Neural progenitor cell (in vitro differentiated cells): Measurements from ENCODE around the gene CTNNA3. TPM values are rescaled to one million over a fixed set of nuclear protein-coding genes. Genes with fewer than 3 reads are reported as not detected.

Experiments
- DNase-seq: peaks from one replicate; pipeline ENCODE4 v3.0.0-alpha.2; 2016; ENCODE audit warnings: low spot score
- H2AFZ ChIP-seq: fragments of 200-600 bp; sonication (generic); replicated peaks from 2 replicates; pipeline ENCODE4 v1.6.1; 2016; ENCODE audit warnings: antibody characterized with exemption
- H3F3A ChIP-seq: fragments of 200-600 bp; sonication (generic); 2 replicates; pipeline ENCODE4 v1.6.1; 2016; ENCODE audit warnings: antibody characterized with exemption, low read depth
- H3K27ac ChIP-seq: fragments of 200-600 bp; sonication (generic); 2 replicates; pipeline ENCODE4 v1.5.1; 2016; ENCODE audit warnings: mild to moderate bottlenecking
- H3K27me3 ChIP-seq: fragments of 200-600 bp; sonication (generic); 2 replicates; pipeline ENCODE4 v1.6.1; 2016; ENCODE audit warnings: mild to moderate bottlenecking, moderate library complexity
- H3K36me3 ChIP-seq: fragments of 200-600 bp; sonication (generic); 2 replicates; pipeline ENCODE4 v1.5.1; 2016
- H3K4me1 ChIP-seq: fragments of 200-600 bp; sonication (generic); 2 replicates; pipeline ENCODE4 v1.6.1; 2016; ENCODE audit warnings: mixed run types
- H3K4me2 ChIP-seq: fragments of 200-600 bp; sonication (generic); 2 replicates; pipeline ENCODE4 v1.6.1; 2016
- H3K4me3 ChIP-seq: fragments of 200-600 bp; sonication (generic); 2 replicates; pipeline ENCODE4 v1.5.1; 2016
- H3K79me2 ChIP-seq: fragments of 200-600 bp; sonication (generic); 2 replicates; pipeline ENCODE4 v1.6.1; 2016; ENCODE audit warnings: low read depth
- H3K9ac ChIP-seq: fragments of 200-600 bp; sonication (generic); 2 replicates; pipeline ENCODE4 v1.6.1; 2016
- H3K9me3 ChIP-seq: fragments of 200-600 bp; sonication (generic); 2 replicates; pipeline ENCODE4 v1.5.1; 2016; ENCODE audit warnings: low read depth
- H4K20me1 ChIP-seq: fragments of 200-600 bp; sonication (generic); 2 replicates; pipeline ENCODE4 v1.6.1; 2016; ENCODE audit warnings: low read depth
- H3K27ac Mint-ChIP-seq: 3 replicates; pipeline ENCODE4 v1.8.0; 2021; ENCODE audit warnings: mixed read lengths
- H3K27me3 Mint-ChIP-seq: 2 replicates; pipeline ENCODE4 v1.8.0; 2022; ENCODE audit warnings: low read depth, mild to moderate bottlenecking, inconsistent platforms, moderate library complexity, mixed read lengths; ENCODE audit not compliant: insufficient read depth
- H3K36me3 Mint-ChIP-seq: 3 replicates; pipeline ENCODE4 v1.8.0; 2021; ENCODE audit warnings: mixed read lengths
- H3K4me1 Mint-ChIP-seq: 3 replicates; pipeline ENCODE4 v1.8.0; 2021; ENCODE audit warnings: mixed read lengths
- H3K4me3 Mint-ChIP-seq: 3 replicates; pipeline ENCODE4 v1.8.0; 2021; ENCODE audit warnings: mild to moderate bottlenecking, moderate library complexity, mixed read lengths
- H3K9me3 Mint-ChIP-seq: 3 replicates; pipeline ENCODE4 v1.8.0; 2020; ENCODE audit warnings: mixed read lengths
- CTCF ChIP-seq: fragments of 200-600 bp; sonication (generic); IDR thresholded peaks from 2 replicates; pipeline ENCODE4 v1.5.1; 2017; ENCODE audit warnings: antibody characterized with exemption, mild to moderate bottlenecking
- EZH2 ChIP-seq: fragments of 200-600 bp; sonication (generic); IDR thresholded peaks from 2 replicates; pipeline ENCODE4 v1.6.1; 2017; ENCODE audit warnings: antibody characterized with exemption, mild to moderate bottlenecking, moderate library complexity
- EZH2phosphoT487 ChIP-seq: fragments of 200-600 bp; sonication (generic); IDR thresholded peaks from 2 replicates; pipeline ENCODE4 v1.6.1; 2017; ENCODE audit warnings: antibody characterized with exemption
- total RNA-seq: library from RNA; depleted of rRNA; stranded (reverse); fragments of >200 nt; gene quantifications from 2 replicates; pipeline ENCODE4 v1.2.3, GENCODE V29; 2015; ENCODE audit warnings: low replicate concordance

The CTNNA3 gene
- total RNA-seq, 1 donor from 2014 or later: 12.9 TPM

- Histone ChIP-seq H3K27me3 (no peaks in the 10 kb centered on the region), H3K4me1 (no peaks in the 10 kb centered on the region), H3K36me3 (no peaks in the 10 kb centered on the region), H2AFZ (no peak overlapping the region), H3K79me2 (no peaks in the 10 kb centered on the region), H3F3A (no peaks in the 10 kb centered on the region), H3K4me2 (no peak overlapping the region), H3K4me3 (no peak overlapping the region), H3K9me3 (no peaks in the 10 kb centered on the region), H3K9ac (no peak overlapping the region), H4K20me1 (no peaks in the 10 kb centered on the region), H3K27ac (no peak overlapping the region)
- H3K27me3 Mint-ChIP-seq: no peaks in the 10 kb centered on the region
- no peaks in the 10 kb centered on the region for H3K36me3 Mint-ChIP-seq
- no peak for TF ChIP-seq EZH2
- TF ChIP-seq CTCF: no peak
- no peak for TF ChIP-seq EZH2phosphoT487
- peaks cover 11% of the 10 kb centered on the region for H3K4me1 Mint-ChIP-seq
- no peak for DNase-seq
- no peak overlapping the region for H3K27ac Mint-ChIP-seq
- no peak overlapping the region for H3K4me3 Mint-ChIP-seq
- H3K9me3 Mint-ChIP-seq: no peaks in the 10 kb centered on the region
These were observed 753.6 kb downstream of the CTNNA3 start for GRCh38 chr10:66942407-66942806.

- H3F3A ChIP-seq: no peaks in the 10 kb centered on the region
These were observed 754.5 kb downstream of the CTNNA3 start for GRCh38 chr10:66941491-66941890.

GRCh38 chr10:66940965-66941364 is 755.0 kb downstream of the CTNNA3 start:
- H3K27me3 ChIP-seq: no peaks in the 10 kb centered on the region
- no peaks in the 10 kb centered on the region for H3K36me3 ChIP-seq
- no peaks in the 10 kb centered on the region for H3K36me3 Mint-ChIP-seq
- no peak overlapping the region for H3K27ac ChIP-seq
- no peaks in the 10 kb centered on the region for H3K27me3 Mint-ChIP-seq
- no peak overlapping the region for H3K4me2 ChIP-seq
- no peak for DNase-seq
- H3K27ac Mint-ChIP-seq: no peak overlapping the region
- no peaks in the 10 kb centered on the region for H3K9me3 Mint-ChIP-seq
- H3K4me1 ChIP-seq: no peaks in the 10 kb centered on the region
- H4K20me1 ChIP-seq: no peaks in the 10 kb centered on the region
- peaks cover 11% of the 10 kb centered on the region for H3K4me1 Mint-ChIP-seq
- no peak overlapping the region for H3K4me3 Mint-ChIP-seq
- H3K4me3 ChIP-seq: no peak overlapping the region
- no peaks in the 10 kb centered on the region for H3K79me2 ChIP-seq
- no peak overlapping the region for H2AFZ ChIP-seq
- H3K9ac ChIP-seq: no peak overlapping the region
- H3K9me3 ChIP-seq: no peaks in the 10 kb centered on the region
- H3F3A ChIP-seq: no peaks in the 10 kb centered on the region
- TF ChIP-seq CTCF (no peak), EZH2phosphoT487 (no peak), EZH2 (no peak)

More at GRCh38 chr10:66941491-66941890, 754.5 kb downstream of the CTNNA3 start:
- Histone ChIP-seq H3K9me3 (no peaks in the 10 kb centered on the region), H3K79me2 (no peaks in the 10 kb centered on the region), H3K27me3 (no peaks in the 10 kb centered on the region), H3K9ac (no peak overlapping the region), H3K4me3 (no peak overlapping the region), H3K4me2 (no peak overlapping the region), H3K27ac (no peak overlapping the region), H3K36me3 (no peaks in the 10 kb centered on the region), H3K4me1 (no peaks in the 10 kb centered on the region), H4K20me1 (no peaks in the 10 kb centered on the region), H2AFZ (no peak overlapping the region)
- no peaks in the 10 kb centered on the region for H3K9me3 Mint-ChIP-seq
- H3K27me3 Mint-ChIP-seq: no peaks in the 10 kb centered on the region
- H3K4me3 Mint-ChIP-seq: no peak overlapping the region
- DNase-seq: no peak
- peaks cover 11% of the 10 kb centered on the region for H3K4me1 Mint-ChIP-seq
- H3K27ac Mint-ChIP-seq: no peak overlapping the region
- no peaks in the 10 kb centered on the region for H3K36me3 Mint-ChIP-seq
- TF ChIP-seq EZH2 (no peak), EZH2phosphoT487 (no peak), CTCF (no peak)
